T-helper 2 cell treated with Interferon-gamma antibody and Interleukin-4, amounts not matched to agents 5 μg/mL and 100 μg/mL, for 36 hours (primary cell): Measurements from ENCODE around the gene SOD3.

ENCODE experiments used
- DNase-seq: peaks from one replicate; pipeline ENCODE4 v3.0.0; 2021; ENCODE audit warnings: low spot score
- H3K27ac Mint-ChIP-seq: one replicate; pipeline ENCODE4 v1.8.0; 2021; ENCODE audit warnings: mild to moderate bottlenecking, mixed read lengths
- H3K27me3 Mint-ChIP-seq: one replicate; pipeline ENCODE4 v1.8.0; 2021; ENCODE audit warnings: low read depth, mixed read lengths
- H3K36me3 Mint-ChIP-seq: one replicate; pipeline ENCODE4 v1.8.0; 2021; ENCODE audit warnings: low read depth, mixed read lengths
- H3K4me1 Mint-ChIP-seq: one replicate; pipeline ENCODE4 v1.8.0; 2021; ENCODE audit warnings: low read depth, mixed read lengths
- H3K4me3 Mint-ChIP-seq: one replicate; pipeline ENCODE4 v1.8.0; 2022; ENCODE audit warnings: mild to moderate bottlenecking, moderate library complexity, mixed read lengths
- H3K9me3 Mint-ChIP-seq: one replicate; pipeline ENCODE4 v1.8.0; 2021; ENCODE audit warnings: mixed read lengths

Gene SOD3

GRCh38 chr4:24783506-24783905 lies 11.9 kb upstream of the SOD3 start:
- no peak overlapping the region for H3K27ac Mint-ChIP-seq
- DNase-seq: no peak
- H3K36me3 Mint-ChIP-seq: no peaks in the 10 kb centered on the region
- no peak overlapping the region for H3K4me3 Mint-ChIP-seq
- H3K4me1 Mint-ChIP-seq: no peaks in the 10 kb centered on the region
- peaks cover 3% of the 10 kb centered on the region for H3K9me3 Mint-ChIP-seq
- H3K27me3 Mint-ChIP-seq: no peaks in the 10 kb centered on the region

- Mint-ChIP-seq H3K27me3 (peaks cover 2% of the 10 kb centered on the region), H3K27ac (no peak overlapping the region), H3K36me3 (no peaks in the 10 kb centered on the region), H3K4me3 (no peak overlapping the region), H3K9me3 (peaks cover 3% of the 10 kb centered on the region), H3K4me1 (peaks cover 2% of the 10 kb centered on the region)
- no peak for DNase-seq
Observed at GRCh38 chr4:24791043-24791442, 4.3 kb upstream of the SOD3 start.

- peaks cover 2% of the 10 kb centered on the region for H3K27me3 Mint-ChIP-seq
- no peak overlapping the region for H3K27ac Mint-ChIP-seq
- H3K9me3 Mint-ChIP-seq: no peaks in the 10 kb centered on the region
- no peak overlapping the region for H3K4me3 Mint-ChIP-seq
- DNase-seq: no peak
- no peaks in the 10 kb centered on the region for H3K36me3 Mint-ChIP-seq
- H3K4me1 Mint-ChIP-seq: peaks cover 2% of the 10 kb centered on the region
Observed at GRCh38 chr4:24792552-24792951, 2.8 kb upstream of the SOD3 start.

GRCh38 chr4:24793219-24794005 lies 2.0 kb upstream of the SOD3 start:
- Mint-ChIP-seq H3K4me3 (no peak overlapping the region), H3K27ac (no peak overlapping the region), H3K36me3 (no peaks in the 10 kb centered on the region), H3K4me1 (peaks cover 2% of the 10 kb centered on the region), H3K9me3 (no peaks in the 10 kb centered on the region), H3K27me3 (peaks cover 4% of the 10 kb centered on the region)
- no peak for DNase-seq

- Mint-ChIP-seq H3K36me3 (no peaks in the 10 kb centered on the region), H3K4me1 (peaks cover 2% of the 10 kb centered on the region), H3K9me3 (no peaks in the 10 kb centered on the region), H3K27ac (no peak overlapping the region), H3K4me3 (no peak overlapping the region), H3K27me3 (peaks cover 10% of the 10 kb centered on the region)
- DNase-seq: no peak
Observed at GRCh38 chr4:24794051-24794450, 1.3 kb upstream of the SOD3 start.

GRCh38 chr4:24794480-24794879 lies 893 bp upstream of the SOD3 start:
- Mint-ChIP-seq H3K4me3 (no peak overlapping the region), H3K9me3 (no peaks in the 10 kb centered on the region), H3K36me3 (no peaks in the 10 kb centered on the region), H3K27ac (no peak overlapping the region), H3K4me1 (peaks cover 2% of the 10 kb centered on the region), H3K27me3 (peaks cover 11% of the 10 kb centered on the region)
- no peak for DNase-seq

- Mint-ChIP-seq H3K4me3 (no peak overlapping the region), H3K27me3 (peaks cover 17% of the 10 kb centered on the region), H3K36me3 (no peaks in the 10 kb centered on the region), H3K9me3 (no peaks in the 10 kb centered on the region), H3K27ac (no peak overlapping the region), H3K4me1 (peaks cover 2% of the 10 kb centered on the region)
- DNase-seq: no peak
Observed at GRCh38 chr4:24795666-24796381, 451 bp downstream of the SOD3 start.

GRCh38 chr4:24796620-24797019 lies 1.2 kb downstream of the SOD3 start:
- no peak overlapping the region for H3K4me3 Mint-ChIP-seq
- peaks cover 2% of the 10 kb centered on the region for H3K4me1 Mint-ChIP-seq
- DNase-seq: no peak

GRCh38 chr4:24798036-24798610 lies 2.8 kb downstream of the SOD3 start:
- H3K9me3 Mint-ChIP-seq: no peaks in the 10 kb centered on the region

More at GRCh38 chr4:24796620-24797019, 1.2 kb downstream of the SOD3 start:
- Mint-ChIP-seq H3K27me3 (peaks cover 21% of the 10 kb centered on the region), H3K27ac (no peak overlapping the region), H3K36me3 (no peaks in the 10 kb centered on the region), H3K9me3 (no peaks in the 10 kb centered on the region)

GRCh38 chr4:24799196-24799543 lies 3.8 kb downstream of the SOD3 start:
- peaks cover 29% of the 10 kb centered on the region for H3K27me3 Mint-ChIP-seq
- no peak overlapping the region for H3K4me3 Mint-ChIP-seq
- H3K9me3 Mint-ChIP-seq: no peaks in the 10 kb centered on the region
- no peak overlapping the region for H3K27ac Mint-ChIP-seq
- H3K36me3 Mint-ChIP-seq: no peaks in the 10 kb centered on the region
- no peaks in the 10 kb centered on the region for H3K4me1 Mint-ChIP-seq
- DNase-seq: no peak

More at GRCh38 chr4:24798036-24798610, 2.8 kb downstream of the SOD3 start:
- H3K27me3 Mint-ChIP-seq: peaks cover 29% of the 10 kb centered on the region
- H3K4me1 Mint-ChIP-seq: peaks cover 2% of the 10 kb centered on the region
- no peak for DNase-seq
- H3K4me3 Mint-ChIP-seq: no peak overlapping the region
- no peaks in the 10 kb centered on the region for H3K36me3 Mint-ChIP-seq
- no peak overlapping the region for H3K27ac Mint-ChIP-seq

GRCh38 chr4:24799544-24800324 lies 4.4 kb downstream of the SOD3 start:
- Mint-ChIP-seq H3K27me3 (peaks cover 29% of the 10 kb centered on the region), H3K9me3 (no peaks in the 10 kb centered on the region), H3K36me3 (no peaks in the 10 kb centered on the region), H3K4me3 (no peak overlapping the region), H3K27ac (no peak overlapping the region), H3K4me1 (no peaks in the 10 kb centered on the region)
- DNase-seq: no peak

GRCh38 chr4:24800325-24800895 lies 5.0 kb downstream of the SOD3 start:
- Mint-ChIP-seq H3K9me3 (no peaks in the 10 kb centered on the region), H3K4me1 (no peaks in the 10 kb centered on the region), H3K27me3 (peaks cover 29% of the 10 kb centered on the region), H3K4me3 (no peak overlapping the region), H3K36me3 (no peaks in the 10 kb centered on the region), H3K27ac (no peak overlapping the region)
- no peak for DNase-seq

- Mint-ChIP-seq H3K27me3 (peaks cover 27% of the 10 kb centered on the region), H3K4me3 (no peak overlapping the region), H3K27ac (no peak overlapping the region), H3K9me3 (no peaks in the 10 kb centered on the region), H3K4me1 (no peaks in the 10 kb centered on the region), H3K36me3 (no peaks in the 10 kb centered on the region)
- no peak for DNase-seq
Observed at GRCh38 chr4:24801136-24801855, 5.9 kb downstream of the SOD3 start.
